ENCODE data around the gene SLC52A1.
A peak's percentile ranks its signal among the peaks of the same experiment; 100 is the strongest.

The SLC52A1 gene

DNA sequence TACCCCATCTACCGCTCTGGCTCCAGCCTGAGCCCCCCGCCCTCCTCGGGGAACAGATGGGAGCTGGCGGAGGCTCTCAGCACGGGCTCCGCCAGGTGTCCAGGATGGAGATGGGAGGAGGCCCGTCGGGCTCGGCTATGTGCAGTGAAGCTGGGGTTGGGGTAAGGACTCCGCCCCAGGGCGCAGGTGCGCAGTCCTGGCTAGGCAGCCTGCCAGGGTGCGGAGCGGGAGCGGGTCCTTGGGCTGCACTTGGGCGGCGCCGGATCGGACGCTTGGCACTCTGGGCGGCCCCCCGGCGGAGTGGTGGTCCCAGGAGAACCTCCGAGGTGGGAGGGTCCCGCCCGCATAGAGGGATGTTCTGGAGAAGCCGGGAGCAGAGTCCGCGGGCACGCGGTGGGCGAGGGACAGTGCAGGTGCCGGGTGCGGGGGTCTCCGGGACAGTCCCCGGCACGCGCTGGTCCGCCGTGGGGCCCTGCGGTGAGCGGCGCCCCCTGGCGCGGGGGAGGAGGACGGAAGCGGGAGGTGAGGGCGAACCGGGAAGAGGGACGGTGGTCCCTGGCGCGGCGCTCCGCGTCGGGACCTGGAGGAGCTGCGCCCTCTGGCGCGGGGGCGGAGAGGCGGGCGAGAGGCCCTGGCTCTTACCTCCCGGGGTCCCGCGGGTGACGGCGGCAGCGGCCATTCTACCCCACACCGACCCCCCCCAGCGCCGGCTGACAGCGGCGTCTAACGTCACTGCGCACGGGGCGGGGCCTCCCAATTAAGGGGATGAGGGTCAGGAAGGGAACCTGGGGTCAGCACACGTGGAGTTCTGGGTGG lies 48.1 kb downstream of the SLC52A1 start, which contains the start of gene CAMTA2:
Gene CAMTA2 (minus strand): TSS at position 725 of the 816 bp plus-strand sequence. CDS start 1,453 bp downstream, outside the sequence.
- peak; percentile 68 for DNase-seq

DNA sequence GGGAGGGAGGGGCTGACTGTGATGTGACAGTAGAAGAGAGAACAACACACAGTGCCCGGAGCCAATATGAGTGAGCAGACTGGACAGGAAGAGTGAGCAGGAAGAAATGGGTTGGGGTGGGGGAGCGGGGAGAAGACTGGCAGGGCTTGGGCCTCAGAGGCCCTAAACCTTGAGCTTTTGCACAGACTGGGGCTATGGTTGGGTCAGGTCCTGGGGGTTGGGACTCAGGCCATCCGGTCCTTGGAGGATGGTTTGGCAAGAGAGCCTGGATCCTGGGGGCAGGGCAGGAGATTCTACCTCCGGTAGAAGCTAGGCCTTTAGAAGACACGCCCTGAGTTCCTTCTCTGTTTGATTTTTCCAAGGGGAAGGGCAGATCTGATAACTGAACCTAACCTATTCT lies 48.8 kb downstream of the SLC52A1 start:
- no peak for DNase-seq

Data from SHP77 treated with DMSO at 0.1 percent for 48 hours (cell line).